HG03039 (cell line): Measurements from ENCODE around the gene SMIM38.
"Not testable (repeated sequence)": the region's sequence is repeated elsewhere in the genome, so short reads cannot be mapped to it uniquely, and the experiment has no call there.

Experiments
- ATAC-seq: cut with Tn5 transposase; IDR thresholded peaks from one replicate; pipeline ENCODE4 v1.9.1; 2021; ENCODE audit warnings: mild to moderate bottlenecking, moderate library complexity; ENCODE audit not compliant: unreplicated experiment

Gene SMIM38

GRCh38 chr11:69121621-69122325 lies 34.0 kb upstream of the SMIM38 start:
- ATAC-seq: no peak

- no peak for ATAC-seq
Observed at GRCh38 chr11:69122326-69122629, 33.5 kb upstream of the SMIM38 start.

- no peak for ATAC-seq
Observed at GRCh38 chr11:69122630-69123431, 32.9 kb upstream of the SMIM38 start.

- no peak for ATAC-seq
Observed at GRCh38 chr11:69123593-69124545, 31.9 kb upstream of the SMIM38 start.

GRCh38 chr11:69125861-69126260 lies 29.9 kb upstream of the SMIM38 start:
- ATAC-seq: no peak

- no peak for ATAC-seq
Observed at GRCh38 chr11:69126286-69126685, 29.4 kb upstream of the SMIM38 start.

GRCh38 chr11:69127081-69127850 lies 28.5 kb upstream of the SMIM38 start:
- ATAC-seq: no peak

- ATAC-seq: no peak
Observed at GRCh38 chr11:69127884-69128283, 27.9 kb upstream of the SMIM38 start.

- ATAC-seq: no peak
Observed at GRCh38 chr11:69129053-69129452, 26.7 kb upstream of the SMIM38 start.

GRCh38 chr11:69129647-69130046 lies 26.1 kb upstream of the SMIM38 start:
- ATAC-seq: no peak

GRCh38 chr11:69130654-69131053 lies 25.1 kb upstream of the SMIM38 start:
- ATAC-seq: no peak

- ATAC-seq: no peak
Observed at GRCh38 chr11:69131121-69131566, 24.6 kb upstream of the SMIM38 start.

GRCh38 chr11:69131644-69132300 lies 24.0 kb upstream of the SMIM38 start:
- ATAC-seq: no peak

GRCh38 chr11:69132301-69132670 lies 23.4 kb upstream of the SMIM38 start:
- no peak for ATAC-seq

- ATAC-seq: no peak
Observed at GRCh38 chr11:69133251-69133650, 22.5 kb upstream of the SMIM38 start.

- ATAC-seq: not testable (repeated sequence)
Observed at GRCh38 chr11:69134182-69134581, 21.6 kb upstream of the SMIM38 start.

GRCh38 chr11:69134957-69135356 lies 20.8 kb upstream of the SMIM38 start:
- ATAC-seq: no peak

- ATAC-seq: no peak
Observed at GRCh38 chr11:69135420-69136363, 20.0 kb upstream of the SMIM38 start.

GRCh38 chr11:69136471-69136870 lies 19.3 kb upstream of the SMIM38 start:
- ATAC-seq: no peak
